ENCODE measurements around the gene EMC6.

EMC6 gene

DNA sequence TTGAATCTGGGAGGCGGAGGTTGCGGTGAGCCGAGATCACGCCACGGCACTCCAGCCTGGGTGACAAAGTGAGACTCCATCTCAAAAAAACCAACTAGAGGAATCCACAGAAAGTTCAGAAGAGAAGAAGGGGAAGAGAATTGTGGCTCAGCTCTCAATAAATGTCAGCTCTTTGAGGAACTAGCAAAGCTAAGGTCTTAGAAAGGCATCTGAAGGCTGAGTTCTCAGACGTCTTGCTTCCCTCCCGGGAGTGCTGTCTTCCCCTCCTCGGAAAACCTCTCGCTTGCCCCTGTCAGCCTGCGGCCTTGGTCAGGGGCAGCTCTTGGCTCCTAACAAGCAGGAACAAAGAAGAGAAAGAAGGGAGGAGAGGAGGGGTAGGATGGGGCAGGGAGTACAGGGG is 37.8 kb upstream of the EMC6 start:
- peaks cover 42% of the 10 kb centered on the region for H3K36me3 Mint-ChIP-seq (ENCODE audit: low read depth)
- peaks cover 4% of the 10 kb centered on the region for H3K27me3 Mint-ChIP-seq (ENCODE audit: low read depth, poor library complexity)

DNA sequence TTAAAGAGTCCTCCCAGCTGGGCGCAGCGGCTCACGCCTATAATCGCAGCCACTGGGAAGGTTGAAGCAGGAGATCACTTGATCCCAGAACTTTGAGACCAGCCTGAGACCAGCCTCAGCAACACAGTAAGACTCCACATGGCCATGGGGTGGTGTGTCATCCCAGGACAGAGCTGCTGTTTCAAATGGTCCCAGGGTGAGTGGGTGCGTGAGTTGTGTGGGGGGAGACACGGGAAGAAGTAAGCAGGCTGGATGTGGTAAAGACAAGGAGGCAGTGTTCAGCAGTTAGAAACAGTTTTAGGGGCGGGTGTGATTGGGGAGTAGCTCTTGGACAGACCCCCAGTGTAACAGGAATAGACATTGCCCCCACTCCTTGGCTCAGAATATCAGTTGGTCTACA is 36.3 kb upstream of the EMC6 start:
- H3K27me3 Mint-ChIP-seq (ENCODE audit: low read depth, poor library complexity), result peaks cover 4% of the 10 kb centered on the region
- H3K36me3 Mint-ChIP-seq (ENCODE audit: low read depth), result peaks cover 28% of the 10 kb centered on the region
- DNase-seq, result no peak
- TF ChIP-seq, protein P1, sequence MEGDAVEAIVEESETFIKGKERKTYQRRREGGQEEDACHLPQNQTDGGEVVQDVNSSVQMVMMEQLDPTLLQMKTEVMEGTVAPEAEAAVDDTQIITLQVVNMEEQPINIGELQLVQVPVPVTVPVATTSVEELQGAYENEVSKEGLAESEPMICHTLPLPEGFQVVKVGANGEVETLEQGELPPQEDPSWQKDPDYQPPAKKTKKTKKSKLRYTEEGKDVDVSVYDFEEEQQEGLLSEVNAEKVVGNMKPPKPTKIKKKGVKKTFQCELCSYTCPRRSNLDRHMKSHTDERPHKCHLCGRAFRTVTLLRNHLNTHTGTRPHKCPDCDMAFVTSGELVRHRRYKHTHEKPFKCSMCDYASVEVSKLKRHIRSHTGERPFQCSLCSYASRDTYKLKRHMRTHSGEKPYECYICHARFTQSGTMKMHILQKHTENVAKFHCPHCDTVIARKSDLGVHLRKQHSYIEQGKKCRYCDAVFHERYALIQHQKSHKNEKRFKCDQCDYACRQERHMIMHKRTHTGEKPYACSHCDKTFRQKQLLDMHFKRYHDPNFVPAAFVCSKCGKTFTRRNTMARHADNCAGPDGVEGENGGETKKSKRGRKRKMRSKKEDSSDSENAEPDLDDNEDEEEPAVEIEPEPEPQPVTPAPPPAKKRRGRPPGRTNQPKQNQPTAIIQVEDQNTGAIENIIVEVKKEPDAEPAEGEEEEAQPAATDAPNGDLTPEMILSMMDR (IDR thresholded peaks at IDR 0.05), result no peak
- H3K4me3 Mint-ChIP-seq, result no peak overlapping the region
- peaks cover 19% of the 10 kb centered on the region for H3K4me1 Mint-ChIP-seq
- H3K27ac Mint-ChIP-seq, result peak overlapping the region; percentile 29
- H3K9me3 Mint-ChIP-seq, result no peaks in the 10 kb centered on the region

More for the DNA sequence above, 37.8 kb upstream of the EMC6 start:
- Mint-ChIP-seq H3K4me3 (no peak overlapping the region), H3K9me3 (no peaks in the 10 kb centered on the region), H3K27ac (peak overlapping the region; percentile 57), H3K4me1 (peaks cover 20% of the 10 kb centered on the region)
- TF ChIP-seq, protein P1 (IDR thresholded peaks at IDR 0.05), result no peak
- DNase-seq, result no peak

DNA sequence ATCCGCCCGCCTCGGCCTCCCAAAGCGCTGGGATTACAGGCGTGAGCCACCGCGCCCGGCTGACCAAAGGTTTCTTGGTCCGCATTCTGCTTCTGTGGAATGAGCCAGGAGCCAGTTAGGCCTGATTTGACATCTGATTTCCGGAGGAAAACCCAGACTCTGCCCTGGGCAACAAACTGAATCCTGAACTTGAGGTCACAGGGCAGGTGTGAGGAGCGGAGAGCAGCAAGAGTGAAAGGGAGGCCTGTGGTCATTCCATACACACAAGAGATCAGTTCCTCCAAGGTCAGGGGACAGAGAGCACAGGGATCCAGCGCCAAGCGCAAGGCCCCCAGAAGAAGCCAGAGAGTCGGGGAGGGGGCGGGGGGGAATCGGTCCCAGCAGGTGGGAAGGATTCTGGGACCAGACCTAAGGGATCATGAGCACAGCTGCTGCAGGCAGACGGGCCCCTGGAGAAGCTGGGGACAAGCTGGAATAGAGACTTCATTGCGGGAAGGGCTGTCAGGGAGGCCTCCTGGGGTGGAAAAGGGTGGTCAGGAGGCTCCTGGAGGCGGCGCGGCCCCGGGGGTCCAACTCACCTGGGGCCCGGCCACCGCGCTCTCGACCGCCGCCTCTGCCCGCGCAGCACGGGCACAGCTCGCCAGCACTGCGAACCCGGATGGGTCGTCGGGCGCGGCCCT is 33.0 kb upstream of the EMC6 start:
- TF ChIP-seq, protein P1 (IDR thresholded peaks at IDR 0.05), result no peak
- DNase-seq, result no peak
- H3K27ac Mint-ChIP-seq, result no peak overlapping the region
- no peaks in the 10 kb centered on the region for H3K9me3 Mint-ChIP-seq
- peaks cover 4% of the 10 kb centered on the region for H3K27me3 Mint-ChIP-seq (ENCODE audit: low read depth, poor library complexity)
- peaks cover 12% of the 10 kb centered on the region for H3K36me3 Mint-ChIP-seq (ENCODE audit: low read depth)
- peaks cover 44% of the 10 kb centered on the region for H3K4me1 Mint-ChIP-seq
- H3K4me3 Mint-ChIP-seq, result peak overlapping the region; percentile 97

DNA sequence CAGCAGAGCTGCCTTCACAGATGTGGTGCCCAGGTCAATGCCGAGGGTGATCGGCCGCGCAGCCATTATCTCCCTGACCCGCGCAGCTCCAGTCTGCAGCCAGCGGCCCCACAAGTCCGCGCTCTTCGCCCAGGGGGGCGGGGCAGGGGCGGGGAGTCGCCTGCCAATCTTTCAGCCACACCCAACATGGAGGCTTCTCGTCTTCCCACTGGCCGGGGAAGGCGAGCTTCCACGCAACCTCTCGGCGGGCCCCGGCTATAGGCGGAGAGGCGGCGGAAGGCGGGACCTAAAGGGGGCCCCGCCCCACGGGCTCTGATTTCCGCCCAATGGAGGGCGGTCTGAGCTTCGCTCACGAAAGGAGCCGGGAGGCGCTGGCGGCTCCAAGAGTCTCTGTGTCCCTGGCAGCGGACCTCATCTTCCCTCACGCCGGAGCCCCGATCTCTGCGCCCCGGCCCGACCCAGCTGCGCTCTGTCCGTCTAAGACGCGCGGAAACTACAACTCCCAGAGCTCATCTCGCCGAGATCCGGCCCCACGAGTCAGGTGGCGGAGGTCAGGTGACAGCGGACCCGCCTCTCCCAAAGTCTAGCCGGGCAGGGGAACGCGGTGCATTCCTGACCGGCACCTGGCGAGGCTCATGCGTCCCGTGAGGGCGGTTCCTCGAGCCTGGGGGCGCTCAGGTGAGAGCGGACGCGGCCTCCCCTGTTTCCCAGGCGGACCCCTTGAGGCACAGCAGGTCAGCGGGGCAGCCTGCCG is 32.3 kb upstream of the EMC6 start, which contains the start of the genes CTNS and SHPK:
Gene CTNS, plus strand, starts transcription at position 607 of the 754 bp plus-strand sequence. CDS start 3,447 bp downstream, outside the sequence.
Gene SHPK, minus strand, starts transcription at position 97 of the 754 bp plus-strand sequence. Its CDS starts 31 bp downstream, at position 66.
- peaks cover 4% of the 10 kb centered on the region for H3K27me3 Mint-ChIP-seq (ENCODE audit: low read depth, poor library complexity)
- peak within 1 kb of the TSS; percentile 97 for H3K4me3 Mint-ChIP-seq
- peak; percentile 98 for DNase-seq
- H3K36me3 Mint-ChIP-seq (ENCODE audit: low read depth), result peaks cover 12% of the 10 kb centered on the region
- peak within 1 kb of the TSS; percentile 99 for H3K27ac Mint-ChIP-seq
- TF ChIP-seq, protein P1 (IDR thresholded peaks at IDR 0.05), result no peak
- H3K9me3 Mint-ChIP-seq, result no peaks in the 10 kb centered on the region
- peaks cover 49% of the 10 kb centered on the region for H3K4me1 Mint-ChIP-seq

DNA sequence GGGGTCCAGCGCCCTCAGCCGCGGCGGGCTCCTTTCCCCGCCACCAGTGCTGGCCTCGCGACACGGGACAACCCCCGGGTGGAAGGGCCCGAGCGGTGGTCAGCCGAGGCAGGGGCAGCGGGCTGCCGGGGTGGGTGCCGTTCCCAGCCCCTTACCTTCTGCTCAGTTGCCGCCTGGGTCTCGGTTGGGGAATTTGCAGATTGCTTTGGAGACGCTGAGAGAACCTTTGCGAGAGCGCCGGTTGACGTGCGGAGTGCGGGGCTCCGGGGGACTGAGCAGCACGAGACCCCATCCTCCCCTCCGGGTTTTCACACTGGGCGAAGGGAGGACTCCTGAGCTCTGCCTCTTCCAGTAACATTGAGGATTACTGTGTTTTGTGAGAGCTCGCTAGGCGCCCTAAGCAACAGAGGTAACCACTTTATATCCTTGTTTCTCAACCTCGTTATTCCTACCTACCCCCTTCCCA is 31.7 kb upstream of the EMC6 start:
- no peak for DNase-seq
- Mint-ChIP-seq H3K4me1 (peaks cover 54% of the 10 kb centered on the region), H3K27me3 (ENCODE audit: low read depth, poor library complexity) (peaks cover 4% of the 10 kb centered on the region), H3K36me3 (ENCODE audit: low read depth) (peaks cover 15% of the 10 kb centered on the region), H3K4me3 (peak overlapping the region; percentile 97), H3K9me3 (no peaks in the 10 kb centered on the region), H3K27ac (peak overlapping the region; percentile 85)
- TF ChIP-seq, protein P1 (IDR thresholded peaks at IDR 0.05), result no peak

All from nephron progenitor cell (in vitro differentiated cells).